ENCODE measurements around the gene OMP.

DNA sequence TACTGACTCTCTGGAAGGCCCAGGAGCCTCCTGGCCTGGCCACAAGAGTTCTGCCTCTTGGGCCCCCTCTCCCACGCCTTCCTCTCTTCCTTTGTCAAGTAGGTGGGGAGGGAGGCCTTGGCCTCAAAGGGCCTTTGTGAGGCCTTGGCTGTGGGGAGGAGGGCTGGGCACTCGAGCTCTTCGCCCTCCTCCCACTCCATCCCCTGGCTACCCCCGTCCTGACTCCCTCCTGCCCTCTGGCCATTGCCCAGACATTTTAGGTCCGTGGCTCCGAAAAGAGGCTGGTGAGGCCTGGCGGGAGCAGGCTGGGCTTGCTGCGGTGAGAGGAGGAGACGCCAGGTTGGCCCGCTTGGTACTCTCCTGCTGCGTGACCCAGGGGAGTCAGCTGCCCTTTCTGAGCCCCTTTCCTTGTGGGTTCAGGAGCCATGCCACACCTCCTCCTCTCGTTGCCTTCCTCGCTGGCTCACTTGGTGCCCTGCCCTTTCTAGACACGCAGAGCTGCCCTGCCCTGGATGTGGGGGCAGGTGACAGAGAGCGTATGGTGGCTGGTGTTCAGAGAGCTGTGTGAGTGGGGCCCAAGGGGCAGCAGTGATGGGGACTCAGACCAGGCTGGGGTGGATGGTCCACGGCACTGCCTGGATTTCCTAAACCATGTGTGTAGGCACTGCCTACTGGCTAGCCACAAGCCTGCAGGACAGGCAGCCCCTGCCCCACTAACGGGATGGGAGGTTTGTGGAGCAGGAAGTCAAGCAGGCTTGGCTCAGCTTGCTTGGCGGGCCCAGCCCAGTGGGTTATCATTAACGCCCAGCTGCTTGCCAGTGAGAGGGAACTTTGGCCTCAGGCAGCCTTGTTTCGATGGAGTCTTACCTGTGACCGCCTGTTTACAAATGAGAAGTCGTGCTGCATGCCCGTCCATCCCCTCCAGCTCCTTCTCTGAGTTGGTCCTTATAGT is 15.8 kb upstream of the OMP start:
- TF ChIP-seq, protein P1, sequence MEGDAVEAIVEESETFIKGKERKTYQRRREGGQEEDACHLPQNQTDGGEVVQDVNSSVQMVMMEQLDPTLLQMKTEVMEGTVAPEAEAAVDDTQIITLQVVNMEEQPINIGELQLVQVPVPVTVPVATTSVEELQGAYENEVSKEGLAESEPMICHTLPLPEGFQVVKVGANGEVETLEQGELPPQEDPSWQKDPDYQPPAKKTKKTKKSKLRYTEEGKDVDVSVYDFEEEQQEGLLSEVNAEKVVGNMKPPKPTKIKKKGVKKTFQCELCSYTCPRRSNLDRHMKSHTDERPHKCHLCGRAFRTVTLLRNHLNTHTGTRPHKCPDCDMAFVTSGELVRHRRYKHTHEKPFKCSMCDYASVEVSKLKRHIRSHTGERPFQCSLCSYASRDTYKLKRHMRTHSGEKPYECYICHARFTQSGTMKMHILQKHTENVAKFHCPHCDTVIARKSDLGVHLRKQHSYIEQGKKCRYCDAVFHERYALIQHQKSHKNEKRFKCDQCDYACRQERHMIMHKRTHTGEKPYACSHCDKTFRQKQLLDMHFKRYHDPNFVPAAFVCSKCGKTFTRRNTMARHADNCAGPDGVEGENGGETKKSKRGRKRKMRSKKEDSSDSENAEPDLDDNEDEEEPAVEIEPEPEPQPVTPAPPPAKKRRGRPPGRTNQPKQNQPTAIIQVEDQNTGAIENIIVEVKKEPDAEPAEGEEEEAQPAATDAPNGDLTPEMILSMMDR (conservative IDR thresholded peaks at IDR 0.05) = no peak
- no peak for TF ChIP-seq EZH2 (IDR thresholded peaks at IDR 0.05; ENCODE audit: low read depth)

All from PC-9 (cell line).